Measurements from ENCODE around the gene ZFP57. TPM values are rescaled to one million over a fixed set of nuclear protein-coding genes. Genes with fewer than 3 reads are reported as not detected.

Gene ZFP57
- total RNA-seq, 1 experiment from 2014 or later, result not detected

DNA sequence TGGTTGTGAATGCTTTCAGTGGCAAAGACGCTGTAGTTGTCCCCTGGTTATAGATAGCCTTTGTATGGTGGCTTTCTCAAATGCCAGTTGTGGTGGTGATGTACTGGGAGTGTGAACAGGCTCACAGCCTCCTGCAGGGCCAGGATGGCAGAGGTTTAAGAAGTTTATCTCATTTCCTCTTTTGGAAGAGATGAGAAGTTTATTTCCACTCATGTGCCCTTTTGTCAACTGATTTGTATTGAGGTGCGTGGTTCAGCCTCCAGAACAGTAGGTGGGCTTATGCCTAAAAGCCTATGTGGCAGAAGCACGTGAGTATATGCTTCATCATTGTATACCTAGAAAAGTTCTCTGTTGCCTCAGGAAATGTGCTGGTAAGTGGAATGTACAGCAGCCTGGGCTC is 13.7 kb upstream of the ZFP57 start:
- intact Hi-C loops (cut with micrococcal nuclease; ENCODE audit: unreplicated experiment), result no loop called here
- H3K27me3 ChIP-seq (replicated peaks; ENCODE audit: insufficient read depth, low read depth, low read length, poor library complexity), result no peaks in the 10 kb centered on the region
- H3K9me3 ChIP-seq (ENCODE audit: low read depth, low read length, poor library complexity, severe bottlenecking), result peaks cover 4% of the 10 kb centered on the region
- no peak overlapping the region for H3K27ac ChIP-seq (ENCODE audit: low read depth, low read length, poor library complexity, severe bottlenecking)
- no peak for DNase-seq (ENCODE audit: low spot score)
- BruUV-seq (replicated peaks), result no TSS peak
- ChIA-PET POLR2A (ENCODE audit: low non-redundant PET) (no interaction called here), CTCF (no interaction called here)
- H3K4me1 ChIP-seq (ENCODE audit: insufficient read depth, low read length, poor library complexity, severe bottlenecking), result no peaks in the 10 kb centered on the region
- no peak overlapping the region for H3K4me3 ChIP-seq (ENCODE audit: low read depth, low read length, poor library complexity, severe bottlenecking)
- TF ChIP-seq, protein P1, sequence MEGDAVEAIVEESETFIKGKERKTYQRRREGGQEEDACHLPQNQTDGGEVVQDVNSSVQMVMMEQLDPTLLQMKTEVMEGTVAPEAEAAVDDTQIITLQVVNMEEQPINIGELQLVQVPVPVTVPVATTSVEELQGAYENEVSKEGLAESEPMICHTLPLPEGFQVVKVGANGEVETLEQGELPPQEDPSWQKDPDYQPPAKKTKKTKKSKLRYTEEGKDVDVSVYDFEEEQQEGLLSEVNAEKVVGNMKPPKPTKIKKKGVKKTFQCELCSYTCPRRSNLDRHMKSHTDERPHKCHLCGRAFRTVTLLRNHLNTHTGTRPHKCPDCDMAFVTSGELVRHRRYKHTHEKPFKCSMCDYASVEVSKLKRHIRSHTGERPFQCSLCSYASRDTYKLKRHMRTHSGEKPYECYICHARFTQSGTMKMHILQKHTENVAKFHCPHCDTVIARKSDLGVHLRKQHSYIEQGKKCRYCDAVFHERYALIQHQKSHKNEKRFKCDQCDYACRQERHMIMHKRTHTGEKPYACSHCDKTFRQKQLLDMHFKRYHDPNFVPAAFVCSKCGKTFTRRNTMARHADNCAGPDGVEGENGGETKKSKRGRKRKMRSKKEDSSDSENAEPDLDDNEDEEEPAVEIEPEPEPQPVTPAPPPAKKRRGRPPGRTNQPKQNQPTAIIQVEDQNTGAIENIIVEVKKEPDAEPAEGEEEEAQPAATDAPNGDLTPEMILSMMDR (conservative IDR thresholded peaks at IDR 0.05; ENCODE audit: low read depth, low read length), result no peak
- TF ChIP-seq EZH2 (IDR thresholded peaks at IDR 0.05; ENCODE audit: borderline replicate concordance, low read depth, low read length, poor library complexity, severe bottlenecking), result no peak
- no peaks in the 10 kb centered on the region for H3K36me3 ChIP-seq (ENCODE audit: insufficient read depth, low read length, poor library complexity, severe bottlenecking)

DNA sequence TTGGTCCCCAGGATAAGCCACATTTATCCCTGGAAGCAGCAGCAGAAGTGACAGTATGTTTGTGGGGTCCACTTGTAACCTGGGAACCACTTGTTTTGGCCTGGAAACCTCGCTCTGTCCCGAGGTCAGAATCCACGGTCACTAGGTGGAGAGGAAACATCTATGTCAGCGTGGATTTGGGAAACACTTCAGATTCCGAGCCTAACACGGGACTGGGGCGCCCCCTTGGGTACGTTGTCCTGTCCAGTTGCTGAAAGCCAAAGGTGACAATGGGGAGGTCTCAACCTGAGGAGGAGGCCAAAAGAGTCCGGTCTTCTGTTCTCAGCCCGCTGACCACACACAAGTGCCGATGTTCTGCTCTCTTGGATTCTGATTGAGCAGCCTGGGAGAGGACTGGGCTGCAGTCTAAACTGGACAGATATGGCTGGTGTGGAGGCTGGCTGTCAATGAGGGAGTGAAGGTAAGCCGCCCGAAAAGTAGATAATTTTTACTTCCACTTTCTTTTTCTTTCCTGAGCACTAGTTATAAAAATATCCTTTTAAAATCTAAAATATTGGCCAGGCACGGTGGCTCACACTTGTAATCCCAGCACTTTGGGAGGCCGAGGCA is 4.9 kb upstream of the ZFP57 start:
- POLR2A ChIA-PET (ENCODE audit: low non-redundant PET), result no interaction called here
- Histone ChIP-seq H3K4me3 (ENCODE audit: low read depth, low read length, poor library complexity, severe bottlenecking) (no peak overlapping the region), H3K27me3 (replicated peaks; ENCODE audit: insufficient read depth, low read depth, low read length, poor library complexity) (no peaks in the 10 kb centered on the region), H3K27ac (ENCODE audit: low read depth, low read length, poor library complexity, severe bottlenecking) (no peak overlapping the region), H3K36me3 (ENCODE audit: insufficient read depth, low read length, poor library complexity, severe bottlenecking) (no peaks in the 10 kb centered on the region), H3K9me3 (ENCODE audit: low read depth, low read length, poor library complexity, severe bottlenecking) (no peaks in the 10 kb centered on the region), H3K4me1 (ENCODE audit: insufficient read depth, low read length, poor library complexity, severe bottlenecking) (no peaks in the 10 kb centered on the region)
- DNase-seq (ENCODE audit: low spot score), result no peak
- CTCF ChIA-PET, result no interaction called here
- no TSS peak for BruUV-seq (replicated peaks)
- TF ChIP-seq, protein P1 (conservative IDR thresholded peaks at IDR 0.05; ENCODE audit: low read depth, low read length), result no peak
- TF ChIP-seq EZH2 (IDR thresholded peaks at IDR 0.05; ENCODE audit: borderline replicate concordance, low read depth, low read length, poor library complexity, severe bottlenecking), result no peak
- intact Hi-C loops (cut with micrococcal nuclease; ENCODE audit: unreplicated experiment), result no loop called here

DNA sequence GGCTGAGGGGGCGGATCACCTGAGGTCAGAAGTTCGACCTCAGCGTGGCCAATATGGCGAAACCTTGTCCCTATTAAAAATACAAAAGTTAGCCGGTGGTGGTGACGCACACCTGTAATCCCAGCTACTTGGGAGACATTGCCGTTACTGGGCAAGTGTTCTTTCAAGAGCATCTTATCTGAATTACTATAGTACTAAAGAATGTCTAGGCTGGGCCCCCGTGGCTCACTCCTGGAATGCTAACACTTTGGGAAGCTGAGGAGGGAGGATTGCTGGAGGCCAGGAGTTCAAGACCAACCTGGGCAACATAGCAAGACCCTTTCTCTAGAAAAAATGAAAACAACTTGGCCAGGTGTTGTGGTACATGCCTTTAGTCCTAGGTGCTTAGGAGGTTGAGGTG is 859 bp upstream of the ZFP57 start:
- H3K27ac ChIP-seq (ENCODE audit: low read depth, low read length, poor library complexity, severe bottlenecking), result no peak overlapping the region
- H3K36me3 ChIP-seq (ENCODE audit: insufficient read depth, low read length, poor library complexity, severe bottlenecking), result no peaks in the 10 kb centered on the region
- intact Hi-C loops (cut with micrococcal nuclease; ENCODE audit: unreplicated experiment), result no loop called here
- no TSS peak for BruUV-seq (replicated peaks)
- CTCF ChIA-PET, result no interaction called here
- no peaks in the 10 kb centered on the region for H3K9me3 ChIP-seq (ENCODE audit: low read depth, low read length, poor library complexity, severe bottlenecking)
- no peaks in the 10 kb centered on the region for H3K27me3 ChIP-seq (replicated peaks; ENCODE audit: insufficient read depth, low read depth, low read length, poor library complexity)
- POLR2A ChIA-PET (ENCODE audit: low non-redundant PET), result no interaction called here
- H3K4me1 ChIP-seq (ENCODE audit: insufficient read depth, low read length, poor library complexity, severe bottlenecking), result no peaks in the 10 kb centered on the region
- no peak for DNase-seq (ENCODE audit: low spot score)
- no peak overlapping the region for H3K4me3 ChIP-seq (ENCODE audit: low read depth, low read length, poor library complexity, severe bottlenecking)
- no peak for TF ChIP-seq EZH2 (IDR thresholded peaks at IDR 0.05; ENCODE audit: borderline replicate concordance, low read depth, low read length, poor library complexity, severe bottlenecking)
- TF ChIP-seq, protein P1 (conservative IDR thresholded peaks at IDR 0.05; ENCODE audit: low read depth, low read length), result no peak

Measured in A673 (cell line).